Natural killer cell treated with Interleukin-12 subunit alpha and Interleukin-12 subunit beta and Interleukin-15 and Interleukin-18, amount 100 ng/mL, for 72 hours (primary cell): Measurements from ENCODE around the gene AVPR1B. TPM values are rescaled to one million over a fixed set of nuclear protein-coding genes. Genes with fewer than 3 reads are reported as not detected.

ENCODE experiments used
- ATAC-seq, 2 donors: fragments of 150-1000 bp; cut with Tn5 transposase in 1 of 2; sonication (Bioruptor Pico), chemical (Tn5 transposase) in 1 of 2; 2 replicates each; pipeline ENCODE4 v1.10.0; 2021
- DNase-seq: peaks from one replicate; pipeline ENCODE4 v3.0.0; 2022; ENCODE audit warnings: low spot score
- H3K27ac Mint-ChIP-seq, 2 donors: 1 replicate in 1 of 2; 2 replicates in 1 of 2; pipeline ENCODE4 v1.8.0; 2022; ENCODE audit warnings: mixed read lengths in 2 of 2, mild to moderate bottlenecking in 1 of 2, moderate library complexity in 1 of 2
- H3K27me3 Mint-ChIP-seq, 2 donors: 1 replicate in 1 of 2; 2 replicates in 1 of 2; pipeline ENCODE4 v1.8.0; 2022; ENCODE audit warnings: mixed read lengths in 2 of 2
- H3K36me3 Mint-ChIP-seq: one replicate; pipeline ENCODE4 v1.8.0; 2022; ENCODE audit warnings: mixed read lengths
- H3K4me1 Mint-ChIP-seq, 2 donors: 1 replicate in 1 of 2; 2 replicates in 1 of 2; pipeline ENCODE4 v1.8.0; 2022; ENCODE audit warnings: low read depth in 2 of 2, mixed read lengths in 2 of 2, mild to moderate bottlenecking in 1 of 2
- H3K4me3 Mint-ChIP-seq: one replicate; pipeline ENCODE4 v1.8.0; 2022; ENCODE audit warnings: mixed read lengths
- H3K9me3 Mint-ChIP-seq: 2 replicates; pipeline ENCODE4 v1.8.0; 2022; ENCODE audit warnings: mixed read lengths
- total RNA-seq, 2 donors: library from RNA; stranded (reverse); gene quantifications; one replicate each; pipeline ENCODE4 v1.2.3, GENCODE V29; 2022

Gene AVPR1B
- total RNA-seq, result not detected

GRCh38 chr1:206117151-206117948 lies at the start of gene AVPR1B:
Gene AVPR1B, minus strand, starts transcription at chr1:206117388. Its CDS starts 498 bp downstream, at chr1:206116890.
- peaks cover 33 to 65% of the 10 kb centered on the region in 2 donors for H3K27me3 Mint-ChIP-seq
- no peaks in the 10 kb centered on the region for H3K9me3 Mint-ChIP-seq
- ATAC-seq (peak in 1 of 2 donors; percentile 59), DNase-seq (no peak)
- peaks cover 13% of the 10 kb centered on the region for H3K36me3 Mint-ChIP-seq
- H3K4me3 Mint-ChIP-seq, result no peak within 1 kb of the TSS
- no peak within 1 kb of the TSS for H3K27ac Mint-ChIP-seq
- H3K4me1 Mint-ChIP-seq, result peaks cover 5 to 11% of the 10 kb centered on the region in 2 donors

GRCh38 chr1:206145771-206146290 lies 28.6 kb upstream of the AVPR1B start:
- Mint-ChIP-seq H3K36me3 (no peaks in the 10 kb centered on the region), H3K27me3 (peaks cover 17 to 29% of the 10 kb centered on the region in 2 donors), H3K4me1 (no peaks in the 10 kb centered on the region), H3K4me3 (no peak overlapping the region), H3K9me3 (no peaks in the 10 kb centered on the region), H3K27ac (no peak overlapping the region)
- DNase-seq (no peak), ATAC-seq (no peak)

- H3K4me1 Mint-ChIP-seq, result no peaks in the 10 kb centered on the region
- H3K9me3 Mint-ChIP-seq, result no peaks in the 10 kb centered on the region
- no peaks in the 10 kb centered on the region for H3K36me3 Mint-ChIP-seq
- no peak overlapping the region for H3K27ac Mint-ChIP-seq
- no peak for ATAC-seq
- DNase-seq, result no peak
- H3K27me3 Mint-ChIP-seq, result peaks cover 23 to 41% of the 10 kb centered on the region in 2 donors
- H3K4me3 Mint-ChIP-seq, result no peak overlapping the region
These were observed 27.4 kb upstream of the AVPR1B start for GRCh38 chr1:206144605-206145004.

GRCh38 chr1:206143537-206144172 lies 26.5 kb upstream of the AVPR1B start:
- ATAC-seq (no peak), DNase-seq (no peak)
- no peaks in the 10 kb centered on the region for H3K9me3 Mint-ChIP-seq
- peaks cover 29 to 47% of the 10 kb centered on the region in 2 donors for H3K27me3 Mint-ChIP-seq
- H3K4me1 Mint-ChIP-seq, result no peaks in the 10 kb centered on the region
- no peak overlapping the region for H3K27ac Mint-ChIP-seq
- H3K36me3 Mint-ChIP-seq, result no peaks in the 10 kb centered on the region
- no peak overlapping the region for H3K4me3 Mint-ChIP-seq

- ATAC-seq (no peak), DNase-seq (no peak)
- Mint-ChIP-seq H3K27ac (no peak overlapping the region), H3K27me3 (peaks cover 37 to 56% of the 10 kb centered on the region in 2 donors), H3K4me3 (no peak overlapping the region), H3K4me1 (no peaks in the 10 kb centered on the region), H3K9me3 (no peaks in the 10 kb centered on the region), H3K36me3 (no peaks in the 10 kb centered on the region)
These were observed 25.6 kb upstream of the AVPR1B start for GRCh38 chr1:206142770-206143169.

- H3K4me1 Mint-ChIP-seq, result no peaks in the 10 kb centered on the region
- peaks cover 37 to 57% of the 10 kb centered on the region in 2 donors for H3K27me3 Mint-ChIP-seq
- ATAC-seq (no peak), DNase-seq (no peak)
- H3K27ac Mint-ChIP-seq, result no peak overlapping the region
- no peaks in the 10 kb centered on the region for H3K36me3 Mint-ChIP-seq
- H3K4me3 Mint-ChIP-seq, result no peak overlapping the region
- H3K9me3 Mint-ChIP-seq, result no peaks in the 10 kb centered on the region
These were observed 24.8 kb upstream of the AVPR1B start for GRCh38 chr1:206142011-206142410.

- Mint-ChIP-seq H3K27ac (no peak overlapping the region), H3K9me3 (no peaks in the 10 kb centered on the region), H3K4me3 (no peak overlapping the region), H3K4me1 (no peaks in the 10 kb centered on the region), H3K27me3 (peaks cover 31 to 32% of the 10 kb centered on the region in 2 donors), H3K36me3 (no peaks in the 10 kb centered on the region)
- ATAC-seq, result no peak
- DNase-seq, result no peak
These were observed 19.1 kb upstream of the AVPR1B start for GRCh38 chr1:206136241-206136640.

GRCh38 chr1:206135248-206135647 lies 18.1 kb upstream of the AVPR1B start:
- Mint-ChIP-seq H3K9me3 (no peaks in the 10 kb centered on the region), H3K27me3 (peaks cover 28 to 30% of the 10 kb centered on the region in 2 donors), H3K4me3 (no peak overlapping the region), H3K36me3 (no peaks in the 10 kb centered on the region), H3K4me1 (no peaks in the 10 kb centered on the region), H3K27ac (no peak overlapping the region)
- ATAC-seq (no peak), DNase-seq (no peak)

GRCh38 chr1:206133751-206134415 lies 16.7 kb upstream of the AVPR1B start:
- ATAC-seq, result no peak
- no peaks in the 10 kb centered on the region for H3K9me3 Mint-ChIP-seq
- no peak for DNase-seq
- H3K4me3 Mint-ChIP-seq, result no peak overlapping the region
- no peaks in the 10 kb centered on the region for H3K36me3 Mint-ChIP-seq
- peaks cover 20 to 22% of the 10 kb centered on the region in 2 donors for H3K27me3 Mint-ChIP-seq
- H3K27ac Mint-ChIP-seq, result no peak overlapping the region
- no peaks in the 10 kb centered on the region for H3K4me1 Mint-ChIP-seq

- Mint-ChIP-seq H3K27me3 (peaks cover 9 to 10% of the 10 kb centered on the region in 2 donors), H3K4me1 (no peaks in the 10 kb centered on the region), H3K27ac (no peak overlapping the region), H3K9me3 (no peaks in the 10 kb centered on the region), H3K4me3 (no peak overlapping the region), H3K36me3 (no peaks in the 10 kb centered on the region)
- no peak for ATAC-seq
- DNase-seq, result no peak
These were observed 13.8 kb upstream of the AVPR1B start for GRCh38 chr1:206131037-206131436.

GRCh38 chr1:206128196-206128595 lies 11.0 kb upstream of the AVPR1B start:
- peaks cover 14 to 30% of the 10 kb centered on the region in 2 donors for H3K27me3 Mint-ChIP-seq
- ATAC-seq (no peak), DNase-seq (no peak)
- H3K9me3 Mint-ChIP-seq, result no peaks in the 10 kb centered on the region
- H3K4me3 Mint-ChIP-seq, result no peak overlapping the region
- no peak overlapping the region for H3K27ac Mint-ChIP-seq
- no peaks in the 10 kb centered on the region for H3K4me1 Mint-ChIP-seq
- H3K36me3 Mint-ChIP-seq, result no peaks in the 10 kb centered on the region

- Mint-ChIP-seq H3K27me3 (peaks cover 14 to 37% of the 10 kb centered on the region in 2 donors), H3K4me3 (no peak overlapping the region), H3K36me3 (no peaks in the 10 kb centered on the region), H3K27ac (no peak overlapping the region), H3K4me1 (no peaks in the 10 kb centered on the region), H3K9me3 (no peaks in the 10 kb centered on the region)
- ATAC-seq, result no peak
- no peak for DNase-seq
These were observed 10.1 kb upstream of the AVPR1B start for GRCh38 chr1:206127336-206127735.

GRCh38 chr1:206125346-206125745 lies 8.2 kb upstream of the AVPR1B start:
- Mint-ChIP-seq H3K27me3 (peaks cover 16 to 48% of the 10 kb centered on the region in 2 donors), H3K4me1 (no peaks in the 10 kb centered on the region), H3K4me3 (no peak overlapping the region), H3K9me3 (no peaks in the 10 kb centered on the region), H3K36me3 (peaks cover 13% of the 10 kb centered on the region), H3K27ac (no peak overlapping the region)
- DNase-seq (no peak), ATAC-seq (no peak)

GRCh38 chr1:206122686-206123085 lies 5.5 kb upstream of the AVPR1B start:
- peaks cover 32 to 71% of the 10 kb centered on the region in 2 donors for H3K27me3 Mint-ChIP-seq
- DNase-seq, result no peak
- H3K4me3 Mint-ChIP-seq, result no peak overlapping the region
- no peak overlapping the region for H3K27ac Mint-ChIP-seq
- peaks cover 13% of the 10 kb centered on the region for H3K36me3 Mint-ChIP-seq
- ATAC-seq, result no peak
- peaks cover 0 to 5% of the 10 kb centered on the region in 2 donors for H3K4me1 Mint-ChIP-seq
- H3K9me3 Mint-ChIP-seq, result no peaks in the 10 kb centered on the region
